H9 (cell line): ENCODE results near the gene GOLPH3L. TPM values are rescaled to one million over a fixed set of nuclear protein-coding genes. Genes with fewer than 3 reads are reported as not detected.
"Not testable (repeated sequence)": the region's sequence is repeated elsewhere in the genome, so short reads cannot be mapped to it uniquely, and the experiment has no call there.

Experiments
- DNase-seq: peaks from one replicate; pipeline ENCODE4 v3.0.0-alpha.2; 2017
- H2AFZ ChIP-seq: one replicate; pipeline ENCODE4 v1.6.1; 2013; ENCODE audit warnings: mild to moderate bottlenecking, low read length, control low read depth, moderate library complexity
- H2AK5ac ChIP-seq: 2 replicates; pipeline ENCODE4 v1.6.1; 2013; ENCODE audit warnings: low read length, control low read depth, mixed read lengths; ENCODE audit not compliant: insufficient read length
- H2BK120ac ChIP-seq: one replicate; pipeline ENCODE4 v1.6.1; 2013; ENCODE audit warnings: low read depth, mild to moderate bottlenecking, low read length, control low read depth, inconsistent platforms; ENCODE audit not compliant: poor library complexity, severe bottlenecking
- H2BK12ac ChIP-seq: 2 replicates; pipeline ENCODE4 v1.6.1; 2013; ENCODE audit warnings: low read length, control low read depth, mixed read lengths, low read depth; ENCODE audit not compliant: insufficient read length
- H2BK15ac ChIP-seq: 2 replicates; pipeline ENCODE4 v1.6.1; 2013; ENCODE audit warnings: low read depth, low read length, control low read depth
- H2BK20ac ChIP-seq: one replicate; pipeline ENCODE4 v1.6.1; 2013; ENCODE audit warnings: low read depth, mild to moderate bottlenecking, low read length, control low read depth, inconsistent platforms; ENCODE audit not compliant: poor library complexity, severe bottlenecking
- H2BK5ac ChIP-seq: 2 replicates; pipeline ENCODE4 v1.6.1; 2013; ENCODE audit warnings: low read length, control low read depth, mixed read lengths; ENCODE audit not compliant: insufficient read length
- H3K14ac ChIP-seq: 2 replicates; pipeline ENCODE4 v1.6.1; 2013; ENCODE audit warnings: low read length, control low read depth; ENCODE audit not compliant: insufficient read depth
- H3K18ac ChIP-seq: 2 replicates; pipeline ENCODE4 v1.6.1; 2013; ENCODE audit warnings: low read depth, mild to moderate bottlenecking, mixed read lengths, low read length, control low read depth; ENCODE audit not compliant: insufficient read length
- H3K23ac ChIP-seq: 2 replicates; pipeline ENCODE4 v1.6.1; 2013; ENCODE audit warnings: low read length, control low read depth, mixed read lengths, low read depth; ENCODE audit not compliant: insufficient read length
- H3K23me2 ChIP-seq: 2 replicates; pipeline ENCODE4 v1.6.1; 2013; ENCODE audit warnings: low read depth, mild to moderate bottlenecking, mixed read lengths, low read length, control low read depth; ENCODE audit not compliant: insufficient read length, poor library complexity, severe bottlenecking
- H3K27ac ChIP-seq: 2 replicates; pipeline ENCODE4 v1.5.1; 2013; ENCODE audit warnings: low read length, control low read depth, mixed read lengths, low read depth; ENCODE audit not compliant: insufficient read length
- H3K27me3 ChIP-seq: 2 replicates; pipeline ENCODE4 v1.6.1; 2013; ENCODE audit warnings: low read length, control low read depth, inconsistent platforms; ENCODE audit not compliant: insufficient read depth
- H3K4ac ChIP-seq: 2 replicates; pipeline ENCODE4 v1.6.1; 2013; ENCODE audit warnings: low read depth, mild to moderate bottlenecking, control low read depth, inconsistent platforms, low read length, moderate library complexity
- H3K4me1 ChIP-seq: 2 replicates; pipeline ENCODE4 v1.6.1; 2013; ENCODE audit warnings: low read length, control low read depth, inconsistent platforms; ENCODE audit not compliant: insufficient read depth
- H3K4me2 ChIP-seq: 2 replicates; pipeline ENCODE4 v1.6.1; 2013; ENCODE audit warnings: low read length, control low read depth, mixed read lengths; ENCODE audit not compliant: insufficient read length, insufficient read depth
- H3K56ac ChIP-seq: 2 replicates; pipeline ENCODE4 v1.6.1; 2013; ENCODE audit warnings: low read depth, mild to moderate bottlenecking, mixed read lengths, low read length, control low read depth; ENCODE audit not compliant: insufficient read length
- H3K79me1 ChIP-seq: 2 replicates; pipeline ENCODE4 v1.6.1; 2013; ENCODE audit warnings: low read depth, mild to moderate bottlenecking, moderate library complexity, low read length, control low read depth, inconsistent platforms; ENCODE audit not compliant: insufficient read depth, poor library complexity, severe bottlenecking
- H3K79me2 ChIP-seq: 2 replicates; pipeline ENCODE4 v1.6.1; 2013; ENCODE audit warnings: low read length, control low read depth, inconsistent platforms; ENCODE audit not compliant: insufficient read depth
- H3K9ac ChIP-seq: 2 replicates; pipeline ENCODE4 v1.6.1; 2013; ENCODE audit warnings: low read length, control low read depth, mixed read lengths; ENCODE audit not compliant: insufficient read length; ENCODE audit errors: extremely low read depth
- H3K9me3 ChIP-seq: one replicate; pipeline ENCODE4 v1.6.1; 2013; ENCODE audit warnings: low read depth, low read length, inconsistent platforms; ENCODE audit not compliant: control insufficient read depth
- H3T11ph ChIP-seq: one replicate; pipeline ENCODE4 v1.6.1; 2013; ENCODE audit warnings: mild to moderate bottlenecking, low read length, control low read depth, inconsistent platforms
- H4K20me1 ChIP-seq: one replicate; pipeline ENCODE4 v1.6.1; 2013; ENCODE audit not compliant: control insufficient read depth, insufficient read length, insufficient read depth
- H4K5ac ChIP-seq: 2 replicates; pipeline ENCODE4 v1.6.1; 2013; ENCODE audit warnings: low read depth, mild to moderate bottlenecking, mixed read lengths, low read length, control low read depth; ENCODE audit not compliant: insufficient read length
- H4K8ac ChIP-seq: replicated peaks from 2 replicates; pipeline ENCODE4 v1.6.1; 2013; ENCODE audit warnings: low read length, control low read depth, mixed read lengths, low read depth; ENCODE audit not compliant: insufficient read length
- H4K91ac ChIP-seq: 2 replicates; pipeline ENCODE4 v1.6.1; 2013; ENCODE audit warnings: low read depth, mild to moderate bottlenecking, moderate library complexity, mixed read lengths, low read length, control low read depth; ENCODE audit not compliant: insufficient read length
- H3K27ac Mint-ChIP-seq, 3 experiments: 2 replicates in 2 of 3; 3 replicates in 1 of 3; pipeline ENCODE4 v1.8.0; 2020 to 2021; ENCODE audit warnings: mixed read lengths in 3 of 3, mild to moderate bottlenecking in 1 of 3, moderate library complexity in 1 of 3
- H3K27me3 Mint-ChIP-seq: 2 replicates; pipeline ENCODE4 v1.8.0; 2021; ENCODE audit warnings: low read depth, mild to moderate bottlenecking, moderate library complexity, mixed read lengths
- H3K36me3 Mint-ChIP-seq, 3 experiments: 2 replicates in 2 of 3; 3 replicates in 1 of 3; pipeline ENCODE4 v1.8.0; 2020 to 2021; ENCODE audit warnings: low read depth in 3 of 3, mixed read lengths in 3 of 3; ENCODE audit not compliant: insufficient read depth in 1 of 3
- H3K4me1 Mint-ChIP-seq, 2 experiments: 2 replicates each; pipeline ENCODE4 v1.8.0; 2020; ENCODE audit warnings: mixed read lengths in 2 of 2
- H3K4me3 Mint-ChIP-seq, 2 experiments: 2 replicates in 1 of 2; 3 replicates in 1 of 2; pipeline ENCODE4 v1.8.0; 2020 to 2021; ENCODE audit warnings: mild to moderate bottlenecking in 2 of 2, mixed read lengths in 2 of 2, moderate library complexity in 1 of 2
- H3K9me3 Mint-ChIP-seq, 2 experiments: 2 replicates in 1 of 2; 3 replicates in 1 of 2; pipeline ENCODE4 v1.8.0; 2020; ENCODE audit warnings: mild to moderate bottlenecking in 2 of 2, mixed read lengths in 2 of 2, moderate library complexity in 1 of 2
- WGBS: extraction: QIAGEN DNeasy Blood & Tissue Kit; methylation state at CpG from one replicate; pipeline ENCODE4 v1.1.7; 2013; ENCODE audit warnings: missing lambda C conversion rate, low lambda C conversion rate, mixed read lengths; ENCODE audit not compliant: insufficient read length; ENCODE audit errors: extremely low coverage; 5-methylcytosine and 5-hydroxymethylcytosine counted together
- total RNA-seq: library from RNA; stranded (reverse); gene quantifications from 2 replicates; pipeline ENCODE4 v1.2.1, GENCODE V29; 2021
- TF ChIP-seq, protein P1 (sequence below): fragments of 200-600 bp; sonication (generic); conservative IDR thresholded peaks from 3 replicates; pipeline ENCODE4 v1.8.0; 2021; ENCODE audit warnings: antibody characterized with exemption, mild to moderate bottlenecking

GOLPH3L gene
- total RNA-seq, 1 experiment from 2014 or later: 30.5 TPM

DNA sequence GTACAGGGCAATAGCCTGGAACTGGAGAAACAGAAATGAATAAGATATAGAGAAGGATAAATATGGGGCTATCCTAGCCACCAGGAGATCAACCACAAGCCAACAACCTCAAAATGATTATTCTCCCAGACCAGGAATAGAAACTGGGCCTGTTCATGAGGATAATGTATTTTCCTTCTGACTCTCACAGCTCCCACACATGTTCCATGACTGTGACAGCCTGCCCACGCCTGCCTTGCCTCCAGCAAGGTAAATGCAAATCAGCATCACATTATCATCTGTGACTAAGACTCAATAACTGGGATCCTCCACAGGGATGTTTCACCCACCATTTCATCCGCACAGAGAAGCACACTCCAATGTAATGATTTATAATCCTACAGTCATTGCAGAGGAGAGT lies 70.8 kb downstream of the GOLPH3L start:
- Histone ChIP-seq H3K79me2 (peaks cover 13% of the 10 kb centered on the region; the same call in 1 of the 2 replicates), H3K79me1 (no peaks in the 10 kb centered on the region), H3K23me2 (no peaks in the 10 kb centered on the region), H4K5ac (no peak overlapping the region), H2BK12ac (no peak overlapping the region), H3K56ac (no peak overlapping the region), H3K27me3 (peaks cover 1% of the 10 kb centered on the region; the same call in 1 of the 2 replicates), H2BK120ac (no peak overlapping the region), H4K8ac (no peak overlapping the region), H3K23ac (no peak overlapping the region), H2BK5ac (no peak overlapping the region), H4K91ac (no peak overlapping the region), H2AK5ac (no peak overlapping the region), H3K18ac (no peak overlapping the region), H3T11ph (no peak overlapping the region), H3K4ac (no peak overlapping the region), H4K20me1 (peaks cover 3% of the 10 kb centered on the region), H3K27ac (no peak overlapping the region), H3K9ac (no peak overlapping the region), H2BK20ac (no peak overlapping the region), H3K14ac (no peak overlapping the region), H3K4me2 (no peak overlapping the region), H3K9me3 (no peaks in the 10 kb centered on the region), H2AFZ (no peak overlapping the region), H2BK15ac (no peak overlapping the region), H3K4me1 (peaks cover 3% of the 10 kb centered on the region; the same call in 1 of the 2 replicates)
- no peak for DNase-seq
- Mint-ChIP-seq H3K36me3 (peaks cover 47 to 72% (median 58%) of the 10 kb centered on the region in 3 experiments), H3K4me1 (peaks cover 21 to 25% of the 10 kb centered on the region in 2 experiments), H3K9me3 (no peaks in the 10 kb centered on the region), H3K27ac (0 out of 7 replicates have a peak overlapping the region, but pooled peaks of 1 of the 3 experiments have one; percentile 19), H3K27me3 (no peaks in the 10 kb centered on the region), H3K4me3 (no peak overlapping the region)
- WGBS: no CpG with 5 or more reads among the region's 2 CpGs
- TF ChIP-seq, protein P1, sequence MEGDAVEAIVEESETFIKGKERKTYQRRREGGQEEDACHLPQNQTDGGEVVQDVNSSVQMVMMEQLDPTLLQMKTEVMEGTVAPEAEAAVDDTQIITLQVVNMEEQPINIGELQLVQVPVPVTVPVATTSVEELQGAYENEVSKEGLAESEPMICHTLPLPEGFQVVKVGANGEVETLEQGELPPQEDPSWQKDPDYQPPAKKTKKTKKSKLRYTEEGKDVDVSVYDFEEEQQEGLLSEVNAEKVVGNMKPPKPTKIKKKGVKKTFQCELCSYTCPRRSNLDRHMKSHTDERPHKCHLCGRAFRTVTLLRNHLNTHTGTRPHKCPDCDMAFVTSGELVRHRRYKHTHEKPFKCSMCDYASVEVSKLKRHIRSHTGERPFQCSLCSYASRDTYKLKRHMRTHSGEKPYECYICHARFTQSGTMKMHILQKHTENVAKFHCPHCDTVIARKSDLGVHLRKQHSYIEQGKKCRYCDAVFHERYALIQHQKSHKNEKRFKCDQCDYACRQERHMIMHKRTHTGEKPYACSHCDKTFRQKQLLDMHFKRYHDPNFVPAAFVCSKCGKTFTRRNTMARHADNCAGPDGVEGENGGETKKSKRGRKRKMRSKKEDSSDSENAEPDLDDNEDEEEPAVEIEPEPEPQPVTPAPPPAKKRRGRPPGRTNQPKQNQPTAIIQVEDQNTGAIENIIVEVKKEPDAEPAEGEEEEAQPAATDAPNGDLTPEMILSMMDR: no peak

DNA sequence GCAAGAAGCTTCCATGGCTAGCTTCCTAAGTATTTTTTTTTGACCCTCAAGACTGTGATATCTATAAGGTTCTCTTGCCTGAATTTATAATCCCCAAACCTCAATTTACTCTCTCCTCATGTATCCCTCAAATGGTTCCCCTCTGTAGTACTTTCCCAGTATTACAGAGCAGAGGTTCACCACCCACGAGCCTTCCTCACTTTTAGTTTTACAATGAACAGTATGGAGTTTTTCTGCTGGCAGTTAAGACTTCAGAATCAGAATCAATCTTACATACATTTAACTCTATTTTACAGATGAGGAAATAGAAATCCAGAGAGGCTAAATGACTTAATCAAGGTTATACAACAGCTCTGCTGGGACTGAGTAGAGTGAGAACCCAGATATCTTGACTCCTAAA lies 72.4 kb downstream of the GOLPH3L start:
- H3K27me3 Mint-ChIP-seq, H4K8ac ChIP-seq, H2BK12ac ChIP-seq, H3K4me2 ChIP-seq, H3K27ac ChIP-seq, H2BK5ac ChIP-seq, H3K79me1 ChIP-seq, H2AK5ac ChIP-seq, H3K9me3 Mint-ChIP-seq, H3K9ac ChIP-seq, H4K5ac ChIP-seq, H3K56ac ChIP-seq, H3K9me3 ChIP-seq, H2BK120ac ChIP-seq, H3K23ac ChIP-seq, H3K14ac ChIP-seq, H3K18ac ChIP-seq, H3K27me3 ChIP-seq, H2BK20ac ChIP-seq, H2BK15ac ChIP-seq, H3K23me2 ChIP-seq, H4K20me1 ChIP-seq, H3T11ph ChIP-seq, H3K4me3 Mint-ChIP-seq, H3K4me1 ChIP-seq, H2AFZ ChIP-seq, H4K91ac ChIP-seq, H3K4ac ChIP-seq, DNase-seq: not testable (repeated sequence)
- WGBS: no CpG with 5 or more reads among the region's 1 CpG
- peaks cover 56 to 88% (median 74%) of the 10 kb centered on the region in 3 experiments for H3K36me3 Mint-ChIP-seq
- peak overlapping the region; percentile 11 to 85 (median 21); a peak in 6 of 7 replicates for H3K27ac Mint-ChIP-seq
- H3K4me1 Mint-ChIP-seq: peaks cover 12 to 22% of the 10 kb centered on the region in 2 experiments
- H3K79me2 ChIP-seq: peaks cover 10% of the 10 kb centered on the region; the same call in 1 of the 2 replicates
